Parathyroid adenoma (tissue), 2 donors: Measurements from ENCODE around the gene CD47.

Source experiments
- H2AFZ ChIP-seq: fragments of 300-600 bp; sonication (generic); one replicate; pipeline ENCODE4 v1.7.0; 2017; ENCODE audit warnings: antibody characterized with exemption, mild to moderate bottlenecking
- H3K27ac ChIP-seq: fragments of 300-600 bp; sonication (generic); one replicate; pipeline ENCODE4 v1.7.0; 2017
- H3K27me3 ChIP-seq: fragments of 300-600 bp; sonication (generic); one replicate; pipeline ENCODE4 v1.7.0; 2017; ENCODE audit warnings: low read length; ENCODE audit not compliant: control insufficient read depth, insufficient read depth
- H3K36me3 ChIP-seq: fragments of 300-600 bp; sonication (generic); one replicate; pipeline ENCODE4 v1.7.0; 2017; ENCODE audit warnings: low read length; ENCODE audit not compliant: control insufficient read depth, insufficient read depth
- H3K4me1 ChIP-seq: fragments of 300-600 bp; sonication (generic); one replicate; pipeline ENCODE4 v1.7.0; 2017; ENCODE audit warnings: control low read depth
- H3K4me2 ChIP-seq: fragments of 300-600 bp; sonication (generic); one replicate; pipeline ENCODE4 v1.7.0; 2017; ENCODE audit warnings: low read length
- H3K4me3 ChIP-seq: fragments of 300-600 bp; sonication (generic); one replicate; pipeline ENCODE4 v1.7.0; 2017; ENCODE audit warnings: low read depth, low read length
- H3K79me2 ChIP-seq: fragments of 300-600 bp; sonication (generic); one replicate; pipeline ENCODE4 v1.7.0; 2017; ENCODE audit warnings: control low read depth
- H3K9ac ChIP-seq: fragments of 300-600 bp; sonication (generic); one replicate; pipeline ENCODE4 v1.7.0; 2017; ENCODE audit warnings: mild to moderate bottlenecking
- H3K9me3 ChIP-seq: fragments of 300-600 bp; sonication (generic); one replicate; pipeline ENCODE4 v1.7.0; 2017; ENCODE audit warnings: low read length; ENCODE audit not compliant: control insufficient read depth
- CTCF ChIP-seq: fragments of 300-600 bp; sonication (generic); IDR thresholded peaks from one replicate; pipeline ENCODE4 v1.7.0; 2017; ENCODE audit warnings: antibody characterized with exemption, mild to moderate bottlenecking
- donor health status: primary hyperparathyroidism.

Gene CD47

GRCh38 chr3:108103040-108103751 is 12.4 kb upstream of the CD47 start:
- no peaks in the 10 kb centered on the region for H3K9me3 ChIP-seq
- H3K9ac ChIP-seq = no peak overlapping the region
- no peaks in the 10 kb centered on the region for H3K36me3 ChIP-seq
- H2AFZ ChIP-seq = no peak overlapping the region
- H3K4me1 ChIP-seq = no peaks in the 10 kb centered on the region
- no peaks in the 10 kb centered on the region for H3K79me2 ChIP-seq
- no peak overlapping the region for H3K4me3 ChIP-seq
- H3K4me2 ChIP-seq = no peak overlapping the region
- TF ChIP-seq CTCF = no peak
- no peaks in the 10 kb centered on the region for H3K27me3 ChIP-seq
- no peak overlapping the region for H3K27ac ChIP-seq

- Histone ChIP-seq H3K4me1 (no peaks in the 10 kb centered on the region), H3K36me3 (no peaks in the 10 kb centered on the region), H3K4me3 (no peak overlapping the region), H3K27ac (no peak overlapping the region), H3K9ac (no peak overlapping the region), H3K9me3 (no peaks in the 10 kb centered on the region), H2AFZ (no peak overlapping the region), H3K79me2 (no peaks in the 10 kb centered on the region), H3K27me3 (no peaks in the 10 kb centered on the region), H3K4me2 (no peak overlapping the region)
- TF ChIP-seq CTCF = no peak
Measured at GRCh38 chr3:108102420-108103039, 11.7 kb upstream of the CD47 start.

- Histone ChIP-seq H3K27me3 (no peaks in the 10 kb centered on the region), H3K4me3 (no peak overlapping the region), H3K27ac (no peak overlapping the region), H3K36me3 (no peaks in the 10 kb centered on the region), H3K9me3 (no peaks in the 10 kb centered on the region), H3K4me1 (no peaks in the 10 kb centered on the region), H2AFZ (no peak overlapping the region), H3K9ac (no peak overlapping the region), H3K79me2 (no peaks in the 10 kb centered on the region), H3K4me2 (no peak overlapping the region)
- TF ChIP-seq CTCF = no peak
Measured at GRCh38 chr3:108100906-108101660, 10.3 kb upstream of the CD47 start.

- Histone ChIP-seq H3K36me3 (no peaks in the 10 kb centered on the region), H3K27ac (no peak overlapping the region)
- no peak for TF ChIP-seq CTCF
Measured at GRCh38 chr3:108099679-108100428, 9.0 kb upstream of the CD47 start.

More at GRCh38 chr3:108099679-108100428, 9.0 kb upstream of the CD47 start:
- H2AFZ ChIP-seq = no peak overlapping the region
- H3K27me3 ChIP-seq = no peaks in the 10 kb centered on the region
- no peaks in the 10 kb centered on the region for H3K9me3 ChIP-seq
- H3K4me1 ChIP-seq = no peaks in the 10 kb centered on the region
- H3K4me3 ChIP-seq = no peak overlapping the region
- H3K79me2 ChIP-seq = no peaks in the 10 kb centered on the region
- no peak overlapping the region for H3K9ac ChIP-seq
- H3K4me2 ChIP-seq = no peak overlapping the region
